GM18870 (cell line): ENCODE data around the gene HSD17B8.
"Not testable (repeated sequence)": the region's sequence is repeated elsewhere in the genome, so short reads cannot be mapped to it uniquely, and the experiment has no call there.

Source experiments
- ATAC-seq: cut with Tn5 transposase; IDR thresholded peaks from one replicate; pipeline ENCODE4 v1.9.1; 2021; ENCODE audit warnings: moderate library complexity; ENCODE audit not compliant: unreplicated experiment

Gene HSD17B8

GRCh38 chr6:33205191-33206026 is 954 bp downstream of the HSD17B8 start:
- no peak for ATAC-seq

- ATAC-seq, result no peak
Observed at GRCh38 chr6:33206027-33206863, 1.8 kb downstream of the HSD17B8 start.

- ATAC-seq, result no peak
Observed at GRCh38 chr6:33206864-33207551, 2.6 kb downstream of the HSD17B8 start.

GRCh38 chr6:33207552-33208090 is 3.2 kb downstream of the HSD17B8 start:
- no peak for ATAC-seq

GRCh38 chr6:33208091-33208967 is 3.9 kb downstream of the HSD17B8 start, which contains the start of gene RING1:
TSS of gene RING1 (plus strand) at chr6:33208500. CDS start at chr6:33208823, 323 bp downstream.
- ATAC-seq, result no peak

- no peak for ATAC-seq
Observed at GRCh38 chr6:33209856-33210255, 5.4 kb downstream of the HSD17B8 start.

GRCh38 chr6:33211136-33211535 is 6.7 kb downstream of the HSD17B8 start:
- no peak for ATAC-seq

GRCh38 chr6:33211666-33212422 is 7.4 kb downstream of the HSD17B8 start:
- ATAC-seq, result no peak

- no peak for ATAC-seq
Observed at GRCh38 chr6:33212857-33213165, 8.4 kb downstream of the HSD17B8 start.

- ATAC-seq, result no peak
Observed at GRCh38 chr6:33213166-33213988, 8.9 kb downstream of the HSD17B8 start.

- ATAC-seq, result no peak
Observed at GRCh38 chr6:33213989-33214335, 9.5 kb downstream of the HSD17B8 start.

GRCh38 chr6:33215271-33216116 is 11.0 kb downstream of the HSD17B8 start:
- ATAC-seq, result no peak

- no peak for ATAC-seq
Observed at GRCh38 chr6:33216117-33216649, 11.7 kb downstream of the HSD17B8 start.

- no peak for ATAC-seq
Observed at GRCh38 chr6:33217246-33217645, 12.8 kb downstream of the HSD17B8 start.

GRCh38 chr6:33217681-33218080 is 13.2 kb downstream of the HSD17B8 start:
- ATAC-seq, result no peak

GRCh38 chr6:33226503-33227120 is 22.2 kb downstream of the HSD17B8 start:
- not testable (repeated sequence) for ATAC-seq

GRCh38 chr6:33235221-33235634 is 30.8 kb downstream of the HSD17B8 start:
- no peak for ATAC-seq
